HEK293 (cell line): ENCODE measurements around the gene NEMP2.

Experiments
- CTCF ChIA-PET: fragments of 350-600 bp; formaldehyde crosslinking; extraction: SDS; loops from one replicate; lab custom pipeline; 2021; ENCODE audit warnings: antibody characterized with exemption; lab: Yijun Ruan, JAX
- POLR2A ChIA-PET: fragments of 300-600 bp; formaldehyde crosslinking; extraction: SDS; loops from one replicate; lab custom pipeline; 2020; ENCODE audit warnings: antibody characterized with exemption, inconsistent platforms; lab: Yijun Ruan, JAX
- H3K27ac ChIP-seq: fragments of 200-500 bp; sonication (Bioruptor generic); 2 replicates; pipeline ENCODE4 v1.5.1; 2014; ENCODE audit warnings: low read depth, low read length, control low read depth, inconsistent platforms; ENCODE audit errors: extremely low read depth
- H3K36me3 ChIP-seq, 2 experiments: fragments of 200-500 bp in 1 of 2; sonication (Bioruptor generic) in 1 of 2; 1 replicate in 1 of 2; 2 replicates in 1 of 2; pipeline ENCODE4 v1.5.1; 2014 to 2017; ENCODE audit warnings: inconsistent platforms in 2 of 2, low read length in 2 of 2; ENCODE audit not compliant: control insufficient read depth in 2 of 2, insufficient read depth in 1 of 2
- H3K4me1 ChIP-seq: fragments of 200-500 bp; sonication (Bioruptor generic); 2 replicates; pipeline ENCODE4 v1.5.1; 2014; ENCODE audit warnings: mild to moderate bottlenecking, low read length, inconsistent platforms; ENCODE audit not compliant: control insufficient read depth, insufficient read depth
- H3K4me3 ChIP-seq: 2 replicates; pipeline ENCODE4 v1.5.1; 2011; ENCODE audit warnings: low read depth, mild to moderate bottlenecking, control low read depth, low read length, moderate library complexity
- H3K9me3 ChIP-seq: fragments of 200-500 bp; sonication (Bioruptor generic); 2 replicates; pipeline ENCODE4 v1.5.1; 2014; ENCODE audit warnings: low read depth, low read length, inconsistent platforms; ENCODE audit not compliant: control insufficient read depth, insufficient read depth
- IKZF3 ChIP-seq: fragments of 450-650 bp; IDR thresholded peaks from 2 replicates; pipeline ENCODE4 v1.5.0; 2018; ENCODE audit warnings: missing biosample characterization, mild to moderate bottlenecking, missing genetic modification characterization, moderate library complexity
- KLF8 ChIP-seq: fragments of 450-650 bp; formaldehyde crosslinking; IDR thresholded peaks from 2 replicates; pipeline ENCODE4 v1.5.1; 2016; ENCODE audit warnings: missing biosample characterization, missing genetic modification characterization
- SP3 ChIP-seq: fragments of 450-650 bp; formaldehyde crosslinking; IDR thresholded peaks from 2 replicates; pipeline ENCODE4 v1.5.1; 2016; ENCODE audit warnings: missing biosample characterization, missing genetic modification characterization
- TRIM28 ChIP-seq: IDR thresholded peaks from 2 replicates; pipeline ENCODE4 v1.6.1; 2011; ENCODE audit warnings: low read length, control low read depth, borderline replicate concordance
- ZBTB7A ChIP-seq: fragments of 450-650 bp; formaldehyde crosslinking; IDR thresholded peaks from 2 replicates; pipeline ENCODE4 v1.5.1; 2016; ENCODE audit warnings: low read depth, missing biosample characterization, missing genetic modification characterization
- ZFP37 ChIP-seq: fragments of 450-650 bp; formaldehyde crosslinking; IDR thresholded peaks from 2 replicates; pipeline ENCODE4 v1.5.1; 2016; ENCODE audit warnings: missing biosample characterization, missing genetic modification characterization
- ZFP69B ChIP-seq: fragments of 450-650 bp; formaldehyde crosslinking; IDR thresholded peaks from 2 replicates; pipeline ENCODE4 v1.5.1; 2016; ENCODE audit warnings: missing biosample characterization, missing genetic modification characterization
- ZNF146 ChIP-seq: fragments of 450-650 bp; formaldehyde crosslinking; IDR thresholded peaks from 2 replicates; pipeline ENCODE4 v1.5.1; 2016; ENCODE audit warnings: missing biosample characterization, missing genetic modification characterization
- ZNF19 ChIP-seq: fragments of 450-650 bp; formaldehyde crosslinking; IDR thresholded peaks from 2 replicates; pipeline ENCODE4; 2016; ENCODE audit warnings: missing biosample characterization, missing genetic modification characterization, low read depth
- ZNF2 ChIP-seq: fragments of 450-650 bp; formaldehyde crosslinking; IDR thresholded peaks from 2 replicates; pipeline ENCODE4 v1.5.1; 2016; ENCODE audit warnings: missing biosample characterization, missing genetic modification characterization
- ZNF214 ChIP-seq: fragments of 450-650 bp; formaldehyde crosslinking; IDR thresholded peaks from 2 replicates; pipeline ENCODE4 v1.5.1; 2017; ENCODE audit warnings: missing biosample characterization, mild to moderate bottlenecking, missing genetic modification characterization, borderline replicate concordance
- ZNF239 ChIP-seq: fragments of 450-650 bp; formaldehyde crosslinking; IDR thresholded peaks from 2 replicates; pipeline ENCODE4 v1.5.1; 2016; ENCODE audit warnings: missing biosample characterization, missing genetic modification characterization
- ZNF324 ChIP-seq: fragments of 450-650 bp; formaldehyde crosslinking; IDR thresholded peaks from 2 replicates; pipeline ENCODE4 v1.5.1; 2016; ENCODE audit warnings: missing biosample characterization, missing genetic modification characterization
- ZNF416 ChIP-seq: fragments of 450-650 bp; formaldehyde crosslinking; IDR thresholded peaks from 2 replicates; pipeline ENCODE4 v1.5.1; 2016; ENCODE audit warnings: missing biosample characterization, missing genetic modification characterization
- ZNF426 ChIP-seq: fragments of 450-650 bp; formaldehyde crosslinking; IDR thresholded peaks from 2 replicates; pipeline ENCODE4 v1.5.1; 2017; ENCODE audit warnings: missing biosample characterization, missing genetic modification characterization, mild to moderate bottlenecking, inconsistent platforms, moderate library complexity
- ZNF501 ChIP-seq: fragments of 450-650 bp; formaldehyde crosslinking; IDR thresholded peaks from 2 replicates; pipeline ENCODE4 v1.5.1; 2016; ENCODE audit warnings: missing biosample characterization, missing genetic modification characterization
- ZNF518A ChIP-seq: fragments of 450-650 bp; formaldehyde crosslinking; conservative IDR thresholded peaks from 2 replicates; pipeline ENCODE4 v1.5.1; 2016; ENCODE audit warnings: low read depth, missing biosample characterization, missing genetic modification characterization
- ZNF623 ChIP-seq: fragments of 450-650 bp; formaldehyde crosslinking; IDR thresholded peaks from 2 replicates; pipeline ENCODE4 v1.5.1; 2016; ENCODE audit warnings: missing biosample characterization, missing genetic modification characterization
- ZNF677 ChIP-seq: fragments of 450-650 bp; IDR thresholded peaks from 2 replicates; pipeline ENCODE4 v1.5.0; 2018; ENCODE audit warnings: missing biosample characterization, mild to moderate bottlenecking, missing genetic modification characterization, moderate library complexity
- ZNF747 ChIP-seq: fragments of 450-650 bp; formaldehyde crosslinking; IDR thresholded peaks from 2 replicates; pipeline ENCODE4 v1.5.1; 2016; ENCODE audit warnings: missing biosample characterization, missing genetic modification characterization
- ZNF76 ChIP-seq: fragments of 450-650 bp; formaldehyde crosslinking; IDR thresholded peaks from 2 replicates; pipeline ENCODE4; 2016; ENCODE audit warnings: low read depth, missing biosample characterization, missing genetic modification characterization, borderline replicate concordance
- ZNF792 ChIP-seq: fragments of 450-650 bp; formaldehyde crosslinking; IDR thresholded peaks from 2 replicates; pipeline ENCODE4 v1.5.1; 2016; ENCODE audit warnings: missing biosample characterization, missing genetic modification characterization
- TF ChIP-seq, protein P1 (sequence below): fragments of 450-650 bp; formaldehyde crosslinking; IDR thresholded peaks from 2 replicates; pipeline ENCODE4 v1.5.1; 2016; ENCODE audit warnings: missing biosample characterization, missing genetic modification characterization
- TF ChIP-seq, protein P2 (sequence below): fragments of 450-650 bp; formaldehyde crosslinking; IDR thresholded peaks from 2 replicates; pipeline ENCODE4 v1.5.1; 2016; ENCODE audit warnings: missing biosample characterization, missing genetic modification characterization
- TF ChIP-seq, protein P3 (sequence below): fragments of 450-650 bp; formaldehyde crosslinking; IDR thresholded peaks from 2 replicates; pipeline ENCODE4 v1.5.1; 2016; ENCODE audit warnings: missing biosample characterization, missing genetic modification characterization

Gene NEMP2

DNA sequence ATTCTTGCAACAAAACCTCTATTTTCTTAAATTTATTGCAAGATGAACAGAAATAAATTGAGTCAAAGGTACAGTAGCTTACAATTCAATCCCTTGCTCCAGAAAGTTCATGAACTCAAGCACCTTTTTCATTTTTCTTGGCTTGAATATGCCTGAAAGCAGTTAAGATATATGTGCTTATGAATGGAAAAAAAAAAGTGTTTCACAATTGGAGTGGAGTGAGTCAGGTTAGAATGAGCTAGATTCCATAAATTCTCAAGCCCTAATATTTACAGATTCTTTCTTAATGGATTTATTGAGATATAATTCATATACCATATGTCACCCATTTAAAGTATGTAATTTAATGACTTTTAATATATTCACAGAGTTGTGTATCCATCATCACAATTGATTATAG lies 39.6 kb upstream of the NEMP2 start:
- ChIA-PET POLR2A (interaction anchor here (0.7 kb wide), 1 partner anchor 500 kb away, joined by 4 read pairs; no protein-coding TSS in a partner anchor), CTCF (interaction anchor here (0.6 to 0.7 kb wide), 4 partner anchors 36 to 409 kb away, joined by 3 to 4 read pairs (median 4); no protein-coding TSS in a partner anchor)
- H3K4me3 ChIP-seq = no peak overlapping the region
- TF ChIP-seq ZNF426 = no peak
- TF ChIP-seq ZNF416 (tag by site-specific recombination) = no peak
- no peak for TF ChIP-seq ZFP69B (tag by site-specific recombination)
- no peak for TF ChIP-seq ZNF677
- TF ChIP-seq ZNF239 = no peak
- TF ChIP-seq ZNF76 (tag by site-specific recombination) = no peak
- TF ChIP-seq ZNF792 (tag by site-specific recombination) = no peak
- TF ChIP-seq, protein P1, sequence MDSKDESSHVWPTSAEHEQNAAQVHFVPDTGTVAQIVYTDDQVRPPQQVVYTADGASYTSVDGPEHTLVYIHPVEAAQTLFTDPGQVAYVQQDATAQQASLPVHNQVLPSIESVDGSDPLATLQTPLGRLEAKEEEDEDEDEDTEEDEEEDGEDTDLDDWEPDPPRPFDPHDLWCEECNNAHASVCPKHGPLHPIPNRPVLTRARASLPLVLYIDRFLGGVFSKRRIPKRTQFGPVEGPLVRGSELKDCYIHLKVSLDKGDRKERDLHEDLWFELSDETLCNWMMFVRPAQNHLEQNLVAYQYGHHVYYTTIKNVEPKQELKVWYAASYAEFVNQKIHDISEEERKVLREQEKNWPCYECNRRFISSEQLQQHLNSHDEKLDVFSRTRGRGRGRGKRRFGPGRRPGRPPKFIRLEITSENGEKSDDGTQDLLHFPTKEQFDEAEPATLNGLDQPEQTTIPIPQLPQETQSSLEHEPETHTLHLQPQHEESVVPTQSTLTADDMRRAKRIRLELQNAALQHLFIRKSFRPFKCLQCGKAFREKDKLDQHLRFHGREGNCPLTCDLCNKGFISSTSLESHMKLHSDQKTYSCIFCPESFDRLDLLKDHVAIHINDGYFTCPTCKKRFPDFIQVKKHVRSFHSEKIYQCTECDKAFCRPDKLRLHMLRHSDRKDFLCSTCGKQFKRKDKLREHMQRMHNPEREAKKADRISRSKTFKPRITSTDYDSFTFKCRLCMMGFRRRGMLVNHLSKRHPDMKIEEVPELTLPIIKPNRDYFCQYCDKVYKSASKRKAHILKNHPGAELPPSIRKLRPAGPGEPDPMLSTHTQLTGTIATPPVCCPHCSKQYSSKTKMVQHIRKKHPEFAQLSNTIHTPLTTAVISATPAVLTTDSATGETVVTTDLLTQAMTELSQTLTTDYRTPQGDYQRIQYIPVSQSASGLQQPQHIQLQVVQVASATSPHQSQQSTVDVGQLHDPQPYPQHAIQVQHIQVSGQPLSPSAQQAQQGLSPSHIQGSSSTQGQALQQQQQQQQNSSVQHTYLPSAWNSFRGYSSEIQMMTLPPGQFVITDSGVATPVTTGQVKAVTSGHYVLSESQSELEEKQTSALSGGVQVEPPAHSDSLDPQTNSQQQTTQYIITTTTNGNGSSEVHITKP (tag by site-specific recombination) = no peak
- TF ChIP-seq ZNF747 (tag by site-specific recombination) = no peak
- TF ChIP-seq ZFP37 (tag by site-specific recombination) = no peak
- TF ChIP-seq ZNF214 = no peak
- TF ChIP-seq ZNF518A (tag by site-specific recombination) = no peak
- no peak for TF ChIP-seq ZNF19 (tag by site-specific recombination)
- TF ChIP-seq KLF8 (tag by site-specific recombination) = no peak
- no peak for TF ChIP-seq ZNF501
- H3K36me3 ChIP-seq = no peaks in the 10 kb centered on the region
- H3K27ac ChIP-seq = no peak overlapping the region
- H3K4me1 ChIP-seq = peaks cover 11% of the 10 kb centered on the region
- H3K9me3 ChIP-seq = no peaks in the 10 kb centered on the region

GRCh38 chr2:190572246-190572645 lies 37.7 kb upstream of the NEMP2 start:
- Histone ChIP-seq H3K27ac (no peak overlapping the region), H3K4me3 (no peak overlapping the region), H3K4me1 (peaks cover 5% of the 10 kb centered on the region), H3K36me3 (no peaks in the 10 kb centered on the region), H3K9me3 (no peaks in the 10 kb centered on the region)
- ChIA-PET POLR2A (no interaction called here), CTCF (interaction anchor here (0.6 to 0.7 kb wide), 2 partner anchors 11 to 116 kb away, joined by 3 to 4 read pairs; no protein-coding TSS in a partner anchor)
- TF ChIP-seq ZNF623 (no peak), IKZF3 (tag by site-specific recombination) (no peak), ZBTB7A (tag by site-specific recombination) (no peak), TRIM28 (no peak), ZNF324 (tag by site-specific recombination) (no peak), ZNF2 (tag by site-specific recombination) (no peak), ZNF146 (tag by site-specific recombination) (no peak), SP3 (tag by site-specific recombination) (no peak)
- TF ChIP-seq, protein P2, sequence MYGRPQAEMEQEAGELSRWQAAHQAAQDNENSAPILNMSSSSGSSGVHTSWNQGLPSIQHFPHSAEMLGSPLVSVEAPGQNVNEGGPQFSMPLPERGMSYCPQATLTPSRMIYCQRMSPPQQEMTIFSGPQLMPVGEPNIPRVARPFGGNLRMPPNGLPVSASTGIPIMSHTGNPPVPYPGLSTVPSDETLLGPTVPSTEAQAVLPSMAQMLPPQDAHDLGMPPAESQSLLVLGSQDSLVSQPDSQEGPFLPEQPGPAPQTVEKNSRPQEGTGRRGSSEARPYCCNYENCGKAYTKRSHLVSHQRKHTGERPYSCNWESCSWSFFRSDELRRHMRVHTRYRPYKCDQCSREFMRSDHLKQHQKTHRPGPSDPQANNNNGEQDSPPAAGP (tag by site-specific recombination) = no peak
- TF ChIP-seq, protein P3, sequence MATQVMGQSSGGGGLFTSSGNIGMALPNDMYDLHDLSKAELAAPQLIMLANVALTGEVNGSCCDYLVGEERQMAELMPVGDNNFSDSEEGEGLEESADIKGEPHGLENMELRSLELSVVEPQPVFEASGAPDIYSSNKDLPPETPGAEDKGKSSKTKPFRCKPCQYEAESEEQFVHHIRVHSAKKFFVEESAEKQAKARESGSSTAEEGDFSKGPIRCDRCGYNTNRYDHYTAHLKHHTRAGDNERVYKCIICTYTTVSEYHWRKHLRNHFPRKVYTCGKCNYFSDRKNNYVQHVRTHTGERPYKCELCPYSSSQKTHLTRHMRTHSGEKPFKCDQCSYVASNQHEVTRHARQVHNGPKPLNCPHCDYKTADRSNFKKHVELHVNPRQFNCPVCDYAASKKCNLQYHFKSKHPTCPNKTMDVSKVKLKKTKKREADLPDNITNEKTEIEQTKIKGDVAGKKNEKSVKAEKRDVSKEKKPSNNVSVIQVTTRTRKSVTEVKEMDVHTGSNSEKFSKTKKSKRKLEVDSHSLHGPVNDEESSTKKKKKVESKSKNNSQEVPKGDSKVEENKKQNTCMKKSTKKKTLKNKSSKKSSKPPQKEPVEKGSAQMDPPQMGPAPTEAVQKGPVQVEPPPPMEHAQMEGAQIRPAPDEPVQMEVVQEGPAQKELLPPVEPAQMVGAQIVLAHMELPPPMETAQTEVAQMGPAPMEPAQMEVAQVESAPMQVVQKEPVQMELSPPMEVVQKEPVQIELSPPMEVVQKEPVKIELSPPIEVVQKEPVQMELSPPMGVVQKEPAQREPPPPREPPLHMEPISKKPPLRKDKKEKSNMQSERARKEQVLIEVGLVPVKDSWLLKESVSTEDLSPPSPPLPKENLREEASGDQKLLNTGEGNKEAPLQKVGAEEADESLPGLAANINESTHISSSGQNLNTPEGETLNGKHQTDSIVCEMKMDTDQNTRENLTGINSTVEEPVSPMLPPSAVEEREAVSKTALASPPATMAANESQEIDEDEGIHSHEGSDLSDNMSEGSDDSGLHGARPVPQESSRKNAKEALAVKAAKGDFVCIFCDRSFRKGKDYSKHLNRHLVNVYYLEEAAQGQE = no peak
